Activated CD4-positive, alpha-beta T cell treated with anti-CD3 and anti-CD28 coated beads for 4 hours (primary cell): ENCODE measurements around the gene PLAC1.

Source experiments
- DNase-seq, 2 donors: peaks; one replicate each; pipeline ENCODE4 v3.0.0-alpha.2; 2020

Gene PLAC1

GRCh38 chrX:134670134-134670924 lies 12.1 kb upstream of the PLAC1 start:
- DNase-seq: no peak

- no peak for DNase-seq
Observed at GRCh38 chrX:134669378-134670098, 11.3 kb upstream of the PLAC1 start.

GRCh38 chrX:134664202-134664601 lies 5.9 kb upstream of the PLAC1 start:
- DNase-seq: no peak

- no peak for DNase-seq
Observed at GRCh38 chrX:134661295-134661694, 3.0 kb upstream of the PLAC1 start.

GRCh38 chrX:134660627-134661026 lies 2.4 kb upstream of the PLAC1 start:
- DNase-seq: no peak

- no peak for DNase-seq
Observed at GRCh38 chrX:134659761-134660160, 1.5 kb upstream of the PLAC1 start.

- no peak for DNase-seq
Observed at GRCh38 chrX:134658760-134659023, 421 bp upstream of the PLAC1 start.

GRCh38 chrX:134654398-134655012 lies 3.8 kb downstream of the PLAC1 start:
- DNase-seq: no peak

- no peak for DNase-seq
Observed at GRCh38 chrX:134653835-134654234, 4.4 kb downstream of the PLAC1 start.

- DNase-seq: no peak
Observed at GRCh38 chrX:134650701-134651100, 7.6 kb downstream of the PLAC1 start.

- DNase-seq: no peak
Observed at GRCh38 chrX:134649770-134650169, 8.5 kb downstream of the PLAC1 start.

GRCh38 chrX:134647477-134647877 lies 10.8 kb downstream of the PLAC1 start:
- no peak for DNase-seq

- DNase-seq: no peak
Observed at GRCh38 chrX:134646691-134647090, 11.6 kb downstream of the PLAC1 start.

GRCh38 chrX:134645936-134646543 lies 12.2 kb downstream of the PLAC1 start:
- DNase-seq: no peak

- DNase-seq: no peak
Observed at GRCh38 chrX:134642386-134642785, 15.9 kb downstream of the PLAC1 start.

GRCh38 chrX:134641346-134641745 lies 16.9 kb downstream of the PLAC1 start:
- no peak for DNase-seq

- DNase-seq: no peak
Observed at GRCh38 chrX:134640914-134641313, 17.4 kb downstream of the PLAC1 start.

GRCh38 chrX:134636851-134637250 lies 21.4 kb downstream of the PLAC1 start:
- DNase-seq: no peak

GRCh38 chrX:134634691-134635090 lies 23.6 kb downstream of the PLAC1 start:
- no peak for DNase-seq

GRCh38 chrX:134633832-134634231 lies 24.4 kb downstream of the PLAC1 start:
- no peak for DNase-seq

GRCh38 chrX:134633394-134633793 lies 24.9 kb downstream of the PLAC1 start:
- no peak for DNase-seq

GRCh38 chrX:134632355-134632754 lies 25.9 kb downstream of the PLAC1 start:
- no peak for DNase-seq

GRCh38 chrX:134631426-134632346 lies 26.6 kb downstream of the PLAC1 start:
- DNase-seq: no peak
